DMS153 treated with DMSO at 0.1 percent for 48 hours (cell line): ENCODE data around the gene TNFRSF12A.
"Not testable (repeated sequence)": the region's sequence is repeated elsewhere in the genome, so short reads cannot be mapped to it uniquely, and the experiment has no call there.

Experiments
- DNase-seq: peaks from one replicate; lab custom pipeline; 2025; ENCODE audit not compliant: unreplicated experiment; lab: John Stamatoyannopoulos, UW

TNFRSF12A gene

DNA sequence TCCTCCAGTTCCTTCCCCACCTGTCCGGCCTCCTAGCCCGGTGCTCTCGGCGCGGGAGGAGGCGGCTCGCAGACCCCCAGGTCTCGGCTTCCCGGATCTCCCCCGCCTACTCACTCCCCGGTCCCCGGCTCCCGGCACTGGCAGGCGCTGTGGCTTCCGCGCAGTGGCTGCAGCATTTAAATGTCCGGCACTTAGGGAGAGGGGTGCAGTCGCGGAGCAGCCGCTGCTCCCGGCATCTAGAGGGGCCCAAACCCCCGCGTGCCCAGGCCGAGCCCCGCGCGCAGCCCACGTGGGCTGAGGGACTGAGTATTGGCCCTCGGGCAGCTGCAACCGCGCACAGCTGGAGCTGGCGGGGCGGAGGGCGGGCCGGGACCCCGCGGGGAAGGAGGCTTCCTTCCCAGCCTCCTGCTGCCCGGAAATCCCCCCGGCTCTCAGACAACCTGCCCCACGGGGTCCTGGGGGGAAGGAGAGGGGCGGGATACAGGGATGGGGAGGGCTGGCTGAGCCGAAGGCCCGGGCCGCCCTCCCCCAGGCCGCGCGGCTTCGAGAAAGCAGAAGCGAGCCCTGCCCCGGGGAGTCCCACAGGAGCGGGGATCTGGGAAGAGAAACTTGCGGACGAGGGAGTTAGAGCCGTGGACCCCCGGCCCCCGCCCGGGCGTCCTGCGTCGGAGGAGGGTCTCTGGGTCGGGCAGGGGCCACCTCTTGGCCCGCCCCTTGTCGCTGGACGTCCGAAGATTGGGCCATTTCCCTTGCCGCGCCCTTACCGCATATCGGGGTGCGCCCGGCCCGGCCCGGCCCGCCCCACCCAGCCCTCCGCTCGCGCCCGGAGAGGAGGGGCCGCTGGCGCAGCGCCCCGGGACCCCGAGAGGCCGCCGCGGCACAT is 25.8 kb downstream of the TNFRSF12A start, which contains the start of gene MMP25:
Gene MMP25 (plus strand): TSS at position 804 of the 883 bp plus-strand sequence. CDS start 357 bp downstream, outside the sequence.
- DNase-seq, result no peak

DNA sequence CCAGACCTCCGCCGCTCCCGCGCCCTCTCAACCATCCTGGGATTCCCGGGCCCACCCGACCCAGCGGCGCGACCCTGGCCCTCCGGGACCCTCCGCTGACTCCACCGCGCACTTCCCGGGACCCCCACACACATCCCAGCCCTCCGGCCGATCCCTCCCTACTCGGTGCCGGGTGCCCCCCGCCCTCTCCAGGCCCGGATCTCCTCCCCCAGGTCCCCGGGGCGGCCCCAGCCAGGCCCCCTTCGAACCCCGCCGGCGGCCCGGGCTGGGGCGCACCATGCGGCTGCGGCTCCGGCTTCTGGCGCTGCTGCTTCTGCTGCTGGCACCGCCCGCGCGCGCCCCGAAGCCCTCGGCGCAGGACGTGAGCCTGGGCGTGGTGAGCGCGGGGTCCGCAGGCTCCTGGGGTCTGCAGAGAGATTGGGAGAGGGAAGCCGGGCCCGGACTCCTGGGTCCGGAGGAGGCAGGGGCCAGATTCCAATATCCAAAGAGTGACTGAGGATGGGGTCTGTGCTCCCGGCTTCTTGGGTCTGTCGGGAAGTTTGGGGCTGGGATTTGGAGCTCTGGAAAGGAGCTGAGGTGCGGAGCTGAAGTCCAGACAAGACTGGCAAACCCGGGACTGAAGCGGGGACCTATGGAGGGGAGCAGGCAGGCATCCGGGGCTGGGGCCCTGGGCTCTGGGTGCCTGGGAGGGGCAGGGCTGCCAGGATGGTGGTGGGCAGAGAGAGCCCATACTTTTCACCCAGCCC is 26.6 kb downstream of the TNFRSF12A start:
- DNase-seq, result no peak

DNA sequence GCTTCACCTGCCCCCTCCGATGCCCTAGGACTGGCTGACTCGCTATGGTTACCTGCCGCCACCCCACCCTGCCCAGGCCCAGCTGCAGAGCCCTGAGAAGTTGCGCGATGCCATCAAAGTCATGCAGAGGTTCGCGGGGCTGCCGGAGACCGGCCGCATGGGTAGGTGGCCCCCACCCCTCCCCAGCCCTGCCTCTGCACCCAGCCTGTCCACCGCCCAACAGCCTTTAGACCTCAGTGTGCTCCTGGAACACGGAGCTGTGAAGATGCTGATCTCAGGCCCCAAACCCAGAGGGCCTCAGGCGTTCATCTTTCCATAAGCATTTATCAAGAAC is 27.2 kb downstream of the TNFRSF12A start:
- DNase-seq, result no peak

DNA sequence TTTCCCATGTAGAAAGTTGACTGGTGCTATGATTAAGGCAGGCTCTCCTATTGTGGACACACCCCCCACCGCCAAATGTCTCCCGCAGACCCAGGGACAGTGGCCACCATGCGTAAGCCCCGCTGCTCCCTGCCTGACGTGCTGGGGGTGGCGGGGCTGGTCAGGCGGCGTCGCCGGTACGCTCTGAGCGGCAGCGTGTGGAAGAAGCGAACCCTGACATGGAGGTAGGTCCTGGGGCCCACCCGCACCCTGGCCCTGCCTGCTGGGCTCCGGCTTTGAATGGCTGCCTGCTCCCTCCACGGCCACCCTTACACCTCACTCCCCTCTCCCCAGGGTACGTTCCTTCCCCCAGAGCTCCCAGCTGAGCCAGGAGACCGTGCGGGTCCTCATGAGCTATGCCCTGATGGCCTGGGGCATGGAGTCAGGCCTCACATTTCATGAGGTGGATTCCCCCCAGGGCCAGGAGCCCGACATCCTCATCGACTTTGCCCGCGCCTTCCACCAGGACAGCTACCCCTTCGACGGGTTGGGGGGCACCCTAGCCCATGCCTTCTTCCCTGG is 29.8 kb downstream of the TNFRSF12A start:
- DNase-seq, result no peak

DNA sequence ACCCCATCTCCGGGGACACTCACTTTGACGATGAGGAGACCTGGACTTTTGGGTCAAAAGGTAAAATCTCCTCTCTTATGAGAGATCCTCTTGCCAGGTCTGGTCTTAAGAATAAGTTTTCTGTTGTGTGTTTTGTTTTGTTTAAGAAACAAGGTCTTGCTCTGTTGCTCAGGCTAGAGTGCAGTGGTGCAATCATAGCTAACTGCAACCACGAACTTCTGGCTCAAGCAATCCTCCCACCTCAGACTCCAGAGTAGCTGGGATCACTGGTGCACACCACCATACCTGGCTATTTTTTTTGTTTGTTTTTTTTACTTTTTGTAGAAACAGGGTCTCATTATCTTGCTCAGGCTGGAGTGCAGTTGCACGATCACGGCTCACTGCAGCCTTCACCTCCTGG is 30.3 kb downstream of the TNFRSF12A start:
- DNase-seq, result no peak

DNA sequence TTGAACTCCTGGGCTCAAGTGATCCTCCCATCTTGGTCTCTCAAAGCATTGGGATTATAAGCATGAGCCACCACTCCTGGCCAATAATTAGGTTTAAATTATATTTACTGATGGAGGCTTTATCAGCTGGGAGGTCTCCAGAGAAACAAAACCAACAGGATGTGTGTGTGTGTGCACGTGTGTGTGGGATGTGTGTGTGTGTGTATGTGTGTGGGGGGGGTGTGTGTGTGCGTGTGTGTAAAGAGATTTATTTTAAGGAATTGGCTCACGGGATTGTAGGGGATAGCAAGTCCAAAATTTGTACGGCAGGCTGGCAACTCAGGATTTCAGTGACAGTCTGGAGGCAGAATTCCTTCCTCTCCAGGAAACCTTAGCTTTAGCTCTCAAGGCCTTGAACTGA is 30.8 kb downstream of the TNFRSF12A start:
- no peak for DNase-seq

DNA sequence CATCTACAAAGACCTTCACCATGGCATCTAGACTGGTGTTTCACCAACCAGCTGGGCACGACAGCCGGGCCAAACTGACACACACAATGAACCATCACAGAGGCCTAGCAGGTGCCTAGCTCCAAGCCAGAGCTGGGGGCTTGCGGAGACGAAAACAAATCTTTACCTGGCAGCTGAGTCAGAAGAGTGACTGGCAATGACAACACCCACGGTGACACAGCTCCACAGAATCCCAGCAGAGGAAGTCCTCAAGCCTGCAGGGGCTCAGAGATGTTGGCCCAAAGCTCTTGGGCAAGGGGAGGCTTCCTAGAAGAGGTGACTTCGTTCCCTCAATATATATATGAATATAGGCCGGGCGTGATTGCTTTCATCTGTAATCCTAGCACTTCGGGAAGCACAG is 31.3 kb downstream of the TNFRSF12A start:
- no peak for DNase-seq

DNA sequence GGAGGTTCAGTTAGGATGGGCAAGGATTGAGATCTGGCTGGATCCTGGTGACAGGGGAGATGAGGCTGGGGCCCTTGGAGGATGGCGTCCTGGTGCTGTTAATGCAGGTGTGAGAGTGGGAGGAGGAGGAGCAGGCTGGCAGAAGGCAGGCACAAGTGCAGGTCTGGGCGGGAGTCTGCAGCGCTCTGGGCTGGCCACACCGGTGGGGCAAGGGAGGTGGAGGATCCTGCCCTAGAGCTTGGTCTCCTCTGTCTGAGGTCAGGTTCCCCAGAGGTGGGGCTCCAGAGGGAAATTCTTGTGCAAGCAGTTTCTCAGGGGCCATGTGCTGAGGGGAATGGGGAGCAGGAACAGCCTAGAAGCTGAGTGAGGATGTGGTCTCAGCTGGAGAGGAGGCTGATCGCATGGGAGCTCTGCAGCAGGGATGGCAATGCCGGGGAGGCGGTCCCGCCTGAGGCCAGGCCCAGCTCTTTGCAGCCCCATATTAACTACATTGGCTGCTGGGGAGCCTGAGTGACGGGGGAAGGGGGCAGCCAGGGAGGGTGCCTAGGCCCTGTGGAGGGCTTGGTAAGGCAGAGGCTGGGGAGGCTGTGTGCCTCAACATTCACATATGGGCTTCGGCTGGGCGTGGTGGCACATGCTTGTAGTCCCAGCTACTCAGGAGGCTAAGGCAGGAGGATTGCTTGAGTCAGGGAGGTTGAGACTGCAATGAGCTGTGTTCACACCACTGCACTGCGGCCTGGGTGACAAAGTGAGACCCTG is 32.6 kb downstream of the TNFRSF12A start:
- not testable (repeated sequence) for DNase-seq

DNA sequence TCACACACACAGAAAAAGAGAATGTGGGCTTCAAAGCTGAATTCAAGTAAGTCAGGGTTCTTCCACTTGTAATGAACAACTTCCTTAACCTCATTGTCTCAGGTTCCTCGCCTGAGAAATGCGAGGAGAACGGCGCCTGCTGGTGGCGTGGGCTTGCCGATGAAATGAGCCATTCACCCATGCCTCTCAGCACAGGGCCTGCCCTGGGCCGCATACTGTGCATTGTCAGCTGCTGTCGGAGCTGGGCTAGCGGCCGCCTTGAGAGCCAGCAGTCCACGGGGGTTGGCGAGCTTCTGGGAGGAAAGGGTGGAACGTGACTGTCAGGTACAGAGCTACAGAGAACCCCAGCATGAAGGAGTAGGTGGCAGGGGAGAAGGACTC is 33.2 kb downstream of the TNFRSF12A start:
- not testable (repeated sequence) for DNase-seq

DNA sequence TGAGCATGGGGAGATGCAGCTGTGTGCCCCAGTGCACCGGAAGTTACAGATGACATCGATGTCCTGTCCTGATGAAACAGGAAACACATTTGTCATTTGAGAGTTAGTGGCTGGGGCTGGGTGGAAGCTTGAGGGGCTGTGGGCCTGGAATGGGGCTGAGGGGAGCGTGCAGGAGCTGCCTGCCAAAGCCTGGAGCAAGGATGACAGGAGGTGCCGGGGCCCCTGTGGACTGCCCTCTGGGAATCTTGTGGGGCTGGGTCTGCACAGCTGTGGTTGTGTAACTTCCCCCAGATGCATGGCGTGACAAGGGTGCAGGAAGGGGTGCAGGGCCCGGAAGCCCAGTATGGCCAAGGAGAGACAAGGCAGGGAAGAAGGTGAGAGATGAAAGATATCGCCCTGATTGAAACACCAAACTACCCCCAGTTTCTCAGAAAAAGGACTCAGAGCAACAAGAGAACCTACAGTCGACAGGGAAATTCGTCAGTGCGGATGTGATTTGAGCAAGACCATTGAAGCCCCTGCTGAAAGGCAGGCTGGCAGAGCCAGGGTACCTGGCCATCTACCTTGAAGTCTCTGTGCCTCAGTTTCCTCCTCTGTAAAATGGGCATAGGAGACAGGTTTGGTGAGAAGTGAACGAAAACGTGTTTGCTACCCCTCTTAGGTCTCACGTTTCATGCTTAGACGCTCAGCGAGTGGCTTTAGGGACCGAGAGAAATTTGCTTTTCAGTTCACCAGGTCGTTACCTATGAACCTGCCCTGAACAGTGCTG is 35.0 kb downstream of the TNFRSF12A start:
- no peak for DNase-seq

DNA sequence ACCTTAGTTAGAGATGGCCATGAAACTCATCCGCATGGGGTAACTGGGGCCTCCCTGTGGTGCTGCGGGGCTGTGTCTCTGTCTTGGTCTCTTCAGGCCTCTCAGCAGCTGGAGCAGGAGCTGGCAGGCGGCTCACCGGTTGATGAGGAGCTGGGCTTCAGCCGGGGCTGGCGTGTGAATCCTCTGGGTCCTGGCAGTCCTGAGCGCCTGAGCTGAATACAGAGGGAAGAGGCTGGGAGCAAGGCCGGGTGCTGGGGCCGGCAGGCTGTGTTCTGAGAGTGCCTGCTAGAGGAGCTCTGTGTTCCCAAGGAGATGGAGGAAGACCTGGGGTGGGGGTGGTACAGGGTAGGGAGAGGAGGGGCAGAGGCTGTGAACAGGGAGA is 35.6 kb downstream of the TNFRSF12A start:
- DNase-seq, result not testable (repeated sequence)

DNA sequence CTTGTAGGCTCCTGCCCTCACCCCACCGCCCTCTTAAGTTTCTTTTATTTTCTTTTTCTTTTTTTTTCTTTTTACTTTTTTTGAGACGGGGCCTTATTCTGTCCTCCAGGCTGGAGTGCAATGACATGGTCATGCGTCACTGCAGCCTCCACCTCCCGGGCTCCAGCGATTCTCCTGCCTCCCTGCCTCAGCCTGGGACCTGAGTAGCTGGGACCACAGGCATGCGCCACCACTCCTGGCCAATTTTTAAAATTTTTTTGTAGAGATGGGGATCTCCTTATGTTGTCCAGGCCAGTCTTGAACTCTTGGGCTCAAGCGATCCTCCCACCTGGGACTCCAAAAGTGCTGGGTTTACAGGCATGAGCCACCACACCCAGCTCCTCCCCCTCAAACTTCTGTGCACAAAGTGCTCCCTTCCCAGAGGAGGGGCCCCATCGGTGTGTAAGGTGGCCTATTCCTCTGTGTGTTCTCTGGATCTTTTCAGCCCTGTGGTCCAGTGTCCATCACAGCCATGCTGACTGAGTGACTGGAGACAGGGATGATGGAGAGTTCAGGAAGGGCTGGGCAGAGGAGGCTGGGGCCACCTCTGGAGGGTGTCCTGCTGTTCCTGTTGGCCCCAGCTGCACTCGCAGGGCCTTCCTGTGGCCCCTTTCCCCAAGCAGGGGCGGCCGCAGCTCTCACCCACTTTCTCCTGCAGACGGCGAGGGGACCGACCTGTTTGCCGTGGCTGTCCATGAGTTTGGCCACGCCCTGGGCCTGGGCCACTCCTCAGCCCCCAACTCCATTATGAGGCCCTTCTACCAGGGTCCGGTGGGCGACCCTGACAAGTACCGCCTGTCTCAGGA is 36.4 kb downstream of the TNFRSF12A start:
- no peak for DNase-seq

DNA sequence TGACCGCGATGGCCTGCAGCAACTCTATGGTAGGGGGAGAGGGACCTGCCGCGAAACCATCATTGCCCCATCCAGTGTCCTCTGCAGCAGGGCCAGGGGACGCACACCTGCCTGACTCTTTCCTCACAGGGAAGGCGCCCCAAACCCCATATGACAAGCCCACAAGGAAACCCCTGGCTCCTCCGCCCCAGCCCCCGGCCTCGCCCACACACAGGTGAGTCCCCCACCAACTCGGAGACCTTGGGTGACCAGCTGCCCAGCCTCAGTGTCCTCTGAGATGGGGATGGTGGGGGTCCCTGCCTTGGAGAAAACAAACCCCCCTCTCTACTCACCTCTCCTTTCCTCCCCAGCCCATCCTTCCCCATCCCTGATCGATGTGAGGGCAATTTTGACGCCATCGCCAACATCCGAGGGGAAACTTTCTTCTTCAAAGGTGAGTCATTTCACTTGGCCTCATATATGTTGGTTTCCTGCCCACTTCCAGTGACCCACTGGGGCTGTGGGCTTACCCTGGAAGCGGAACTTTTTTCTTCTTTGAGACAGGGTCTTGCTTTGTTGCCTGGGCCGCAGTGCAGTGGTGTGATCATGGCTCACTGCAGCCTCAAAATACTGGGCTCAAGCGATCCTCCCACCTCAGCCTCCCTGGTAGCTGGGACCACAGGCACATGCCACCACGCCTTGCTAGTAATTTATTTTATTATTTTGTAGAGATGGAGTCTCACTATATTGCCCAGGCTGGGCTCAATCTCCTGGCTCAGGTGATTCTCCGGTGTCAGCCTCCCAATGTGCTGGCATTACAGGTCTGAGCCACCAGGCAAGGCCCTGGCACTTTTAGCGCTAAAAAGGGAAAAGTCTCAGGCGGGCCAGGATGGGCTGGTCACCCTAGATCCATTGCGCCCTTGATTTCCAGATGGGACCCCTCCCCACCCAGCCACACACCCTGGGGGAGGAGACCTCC is 37.3 kb downstream of the TNFRSF12A start:
- DNase-seq, result no peak

DNA sequence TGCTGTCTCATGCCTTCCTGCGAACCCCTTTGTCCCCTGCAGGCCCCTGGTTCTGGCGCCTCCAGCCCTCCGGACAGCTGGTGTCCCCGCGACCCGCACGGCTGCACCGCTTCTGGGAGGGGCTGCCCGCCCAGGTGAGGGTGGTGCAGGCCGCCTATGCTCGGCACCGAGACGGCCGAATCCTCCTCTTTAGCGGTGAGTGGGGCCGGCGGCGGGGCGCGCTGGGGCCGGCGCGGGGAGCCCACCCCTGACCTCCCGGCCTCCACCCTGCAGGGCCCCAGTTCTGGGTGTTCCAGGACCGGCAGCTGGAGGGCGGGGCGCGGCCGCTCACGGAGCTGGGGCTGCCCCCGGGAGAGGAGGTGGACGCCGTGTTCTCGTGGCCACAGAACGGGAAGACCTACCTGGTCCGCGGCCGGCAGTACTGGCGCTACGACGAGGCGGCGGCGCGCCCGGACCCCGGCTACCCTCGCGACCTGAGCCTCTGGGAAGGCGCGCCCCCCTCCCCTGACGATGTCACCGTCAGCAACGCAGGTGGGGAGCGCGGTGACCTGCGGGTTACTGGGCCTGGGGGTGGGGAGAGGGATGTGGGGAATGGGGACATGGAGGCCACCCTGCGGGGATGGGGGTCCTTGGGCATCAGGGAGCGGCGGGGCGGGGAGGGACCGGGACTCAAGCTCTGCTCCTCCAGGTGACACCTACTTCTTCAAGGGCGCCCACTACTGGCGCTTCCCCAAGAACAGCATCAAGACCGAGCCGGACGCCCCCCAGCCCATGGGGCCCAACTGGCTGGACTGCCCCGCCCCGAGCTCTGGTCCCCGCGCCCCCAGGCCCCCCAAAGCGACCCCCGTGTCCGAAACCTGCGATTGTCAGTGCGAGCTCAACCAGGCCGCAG is 38.2 kb downstream of the TNFRSF12A start:
- DNase-seq, result no peak

DNA sequence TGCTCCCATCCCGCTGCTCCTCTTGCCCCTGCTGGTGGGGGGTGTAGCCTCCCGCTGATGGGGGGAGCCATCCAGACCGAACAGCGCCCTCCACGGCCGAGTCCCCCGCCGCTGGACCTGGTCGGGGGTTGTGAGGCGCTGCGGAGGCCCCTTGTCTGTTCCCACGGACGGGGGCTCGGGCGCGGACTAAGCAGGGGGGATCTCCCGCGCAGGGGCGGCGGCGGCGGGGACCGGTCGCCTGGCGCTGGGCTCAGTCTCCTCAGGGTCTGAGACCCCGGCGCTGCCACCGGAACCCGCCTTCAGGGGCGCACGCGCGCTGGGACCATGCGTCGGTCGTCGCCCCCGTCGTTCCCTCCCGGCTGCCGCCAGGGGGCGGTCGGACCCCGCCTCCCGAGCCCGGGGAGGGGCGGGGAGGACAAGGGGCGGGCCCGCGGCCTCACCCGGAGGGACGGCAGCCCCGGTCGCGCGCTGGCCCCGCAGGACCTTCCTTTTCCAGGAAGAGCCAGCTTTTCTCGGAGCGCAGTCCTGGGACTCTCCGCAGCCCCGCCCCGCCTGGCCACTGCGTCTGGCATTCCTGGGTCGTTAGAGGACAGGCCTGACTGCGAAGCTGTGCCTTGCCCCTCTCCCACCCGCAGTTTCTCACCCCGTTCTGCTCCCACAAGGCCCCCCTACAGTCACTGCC is 39.0 kb downstream of the TNFRSF12A start:
- peak; percentile 62 for DNase-seq

DNA sequence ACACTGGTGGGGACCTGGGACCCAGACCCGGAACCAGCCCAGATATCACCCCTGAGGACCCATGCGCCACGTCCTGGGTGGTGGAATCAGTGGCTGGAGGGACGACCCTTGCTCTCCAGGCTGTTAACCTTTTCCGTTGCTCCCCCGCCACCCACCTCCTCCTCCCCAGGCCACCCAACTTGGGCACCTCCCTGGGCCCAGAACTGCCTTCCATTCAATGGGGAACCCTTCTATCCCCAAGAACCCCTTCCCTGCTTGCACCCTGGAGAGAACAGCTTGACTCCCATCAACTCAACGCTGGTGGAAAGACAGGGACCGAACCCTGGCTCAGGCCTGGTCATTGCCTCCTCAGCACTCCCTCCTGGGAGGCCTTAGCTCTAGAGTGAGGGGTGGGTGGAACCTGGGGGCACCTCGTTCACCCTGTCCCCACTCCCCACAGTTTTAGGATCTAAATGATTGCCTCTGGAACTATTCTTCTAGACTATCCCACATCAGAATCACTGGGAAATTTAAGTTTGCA is 39.6 kb downstream of the TNFRSF12A start:
- DNase-seq, result no peak
